ENCODE measurements around the gene SLC25A13.

SLC25A13 gene

GRCh38 chr7:96236198-96237039, 85.5 kb downstream of the SLC25A13 start:
- H3K27ac Mint-ChIP-seq, result peak overlapping the region; percentile 74

GRCh38 chr7:96235281-96235680, 86.6 kb downstream of the SLC25A13 start:
- H3K27ac Mint-ChIP-seq, result peak overlapping the region; percentile 32
- H3K36me3 Mint-ChIP-seq, result peaks cover 37 to 55% of the 10 kb centered on the region in 2 donors
- H3K4me1 Mint-ChIP-seq, result peaks cover 11 to 34% of the 10 kb centered on the region in 2 donors
- DNase-seq (no peak), ATAC-seq (replicated peaks) (peak; percentile 68 to 76)
- no peaks in the 10 kb centered on the region for H3K27me3 Mint-ChIP-seq
- H3K9me3 Mint-ChIP-seq, result peaks cover 2 to 3% of the 10 kb centered on the region in 2 donors
- no peak overlapping the region for H3K4me3 Mint-ChIP-seq

More at GRCh38 chr7:96236198-96237039, 85.5 kb downstream of the SLC25A13 start:
- H3K4me3 Mint-ChIP-seq, result no peak overlapping the region
- H3K9me3 Mint-ChIP-seq, result peaks cover 2 to 3% of the 10 kb centered on the region in 2 donors
- ATAC-seq (replicated peaks), result no peak
- H3K27me3 Mint-ChIP-seq, result no peaks in the 10 kb centered on the region
- DNase-seq, result no peak
- peaks cover 13 to 34% of the 10 kb centered on the region in 2 donors for H3K4me1 Mint-ChIP-seq
- peaks cover 31 to 50% of the 10 kb centered on the region in 2 donors for H3K36me3 Mint-ChIP-seq

GRCh38 chr7:96233528-96234154, 88.3 kb downstream of the SLC25A13 start:
- no peak for DNase-seq
- no peaks in the 10 kb centered on the region for H3K27me3 Mint-ChIP-seq
- H3K27ac Mint-ChIP-seq, result no peak overlapping the region
- H3K4me3 Mint-ChIP-seq, result no peak overlapping the region
- peaks cover 7 to 9% of the 10 kb centered on the region in 2 donors for H3K9me3 Mint-ChIP-seq
- H3K36me3 Mint-ChIP-seq, result peaks cover 48 to 66% of the 10 kb centered on the region in 2 donors
- H3K4me1 Mint-ChIP-seq, result peaks cover 11 to 29% of the 10 kb centered on the region in 2 donors
- ATAC-seq (replicated peaks), result no peak

GRCh38 chr7:96233084-96233483, 88.8 kb downstream of the SLC25A13 start:
- DNase-seq (no peak), ATAC-seq (replicated peaks) (no peak)
- Mint-ChIP-seq H3K4me3 (no peak overlapping the region), H3K27me3 (no peaks in the 10 kb centered on the region), H3K4me1 (peaks cover 11 to 29% of the 10 kb centered on the region in 2 donors), H3K9me3 (peaks cover 7 to 9% of the 10 kb centered on the region in 2 donors), H3K27ac (no peak overlapping the region), H3K36me3 (peaks cover 50 to 69% of the 10 kb centered on the region in 2 donors)

GRCh38 chr7:96228760-96229159, 93.1 kb downstream of the SLC25A13 start:
- DNase-seq (no peak), ATAC-seq (replicated peaks) (no peak)
- H3K36me3 Mint-ChIP-seq, result peaks cover 43 to 61% of the 10 kb centered on the region in 2 donors
- H3K27me3 Mint-ChIP-seq, result no peaks in the 10 kb centered on the region
- H3K27ac Mint-ChIP-seq, result no peak overlapping the region
- no peak overlapping the region for H3K4me3 Mint-ChIP-seq
- H3K4me1 Mint-ChIP-seq, result peaks cover 0 to 14% of the 10 kb centered on the region in 2 donors
- H3K9me3 Mint-ChIP-seq, result peaks cover 7 to 9% of the 10 kb centered on the region in 2 donors

GRCh38 chr7:96225251-96225650, 96.6 kb downstream of the SLC25A13 start:
- H3K4me3 Mint-ChIP-seq, result no peak overlapping the region
- no peak for ATAC-seq (replicated peaks)
- peaks cover 2 to 14% of the 10 kb centered on the region in 2 donors for H3K4me1 Mint-ChIP-seq
- no peaks in the 10 kb centered on the region for H3K27me3 Mint-ChIP-seq
- H3K9me3 Mint-ChIP-seq, result peaks cover 5 to 6% of the 10 kb centered on the region in 2 donors
- no peak overlapping the region for H3K27ac Mint-ChIP-seq
- DNase-seq, result no peak
- peaks cover 18 to 40% of the 10 kb centered on the region in 2 donors for H3K36me3 Mint-ChIP-seq

- H3K27ac Mint-ChIP-seq, result no peak overlapping the region
- peaks cover 14 to 34% of the 10 kb centered on the region in 2 donors for H3K36me3 Mint-ChIP-seq
- no peak overlapping the region for H3K4me3 Mint-ChIP-seq
- DNase-seq, result no peak
- no peaks in the 10 kb centered on the region for H3K27me3 Mint-ChIP-seq
- peak; percentile 51 to 61 for ATAC-seq (replicated peaks)
- peaks cover 3 to 5% of the 10 kb centered on the region in 2 donors for H3K9me3 Mint-ChIP-seq
- peaks cover 2 to 16% of the 10 kb centered on the region in 2 donors for H3K4me1 Mint-ChIP-seq
Measured at GRCh38 chr7:96224685-96225084, 97.2 kb downstream of the SLC25A13 start.

- Mint-ChIP-seq H3K27ac (no peak overlapping the region), H3K4me3 (no peak overlapping the region)
Measured at GRCh38 chr7:96224073-96224472, 97.8 kb downstream of the SLC25A13 start.

GRCh38 chr7:96221888-96222287, 100.0 kb downstream of the SLC25A13 start:
- H3K4me3 Mint-ChIP-seq, result no peak overlapping the region

More at GRCh38 chr7:96224073-96224472, 97.8 kb downstream of the SLC25A13 start:
- H3K4me1 Mint-ChIP-seq, result peaks cover 5 to 20% of the 10 kb centered on the region in 2 donors
- no peaks in the 10 kb centered on the region for H3K27me3 Mint-ChIP-seq
- H3K9me3 Mint-ChIP-seq, result peaks cover 0 to 2% of the 10 kb centered on the region in 2 donors
- H3K36me3 Mint-ChIP-seq, result peaks cover 8 to 28% of the 10 kb centered on the region in 2 donors
- no peak for DNase-seq
- no peak for ATAC-seq (replicated peaks)

GRCh38 chr7:96219378-96220130, 102.3 kb downstream of the SLC25A13 start:
- peaks cover 3 to 23% of the 10 kb centered on the region in 2 donors for H3K36me3 Mint-ChIP-seq
- no peak for DNase-seq
- no peak overlapping the region for H3K27ac Mint-ChIP-seq
- peaks cover 3 to 4% of the 10 kb centered on the region in 2 donors for H3K9me3 Mint-ChIP-seq
- ATAC-seq (replicated peaks), result no peak
- H3K4me1 Mint-ChIP-seq, result peaks cover 5 to 31% of the 10 kb centered on the region in 2 donors
- H3K27me3 Mint-ChIP-seq, result no peaks in the 10 kb centered on the region
- no peak overlapping the region for H3K4me3 Mint-ChIP-seq

More at GRCh38 chr7:96221888-96222287, 100.0 kb downstream of the SLC25A13 start:
- H3K9me3 Mint-ChIP-seq, result no peaks in the 10 kb centered on the region
- peaks cover 0 to 20% of the 10 kb centered on the region in 2 donors for H3K36me3 Mint-ChIP-seq
- ATAC-seq (replicated peaks) (no peak), DNase-seq (no peak)
- H3K4me1 Mint-ChIP-seq, result peaks cover 5 to 29% of the 10 kb centered on the region in 2 donors
- H3K27ac Mint-ChIP-seq, result no peak overlapping the region
- H3K27me3 Mint-ChIP-seq, result no peaks in the 10 kb centered on the region

- Mint-ChIP-seq H3K27ac (no peak overlapping the region), H3K27me3 (no peaks in the 10 kb centered on the region), H3K4me1 (peaks cover 5 to 23% of the 10 kb centered on the region in 2 donors), H3K4me3 (no peak overlapping the region), H3K36me3 (peaks cover 3 to 16% of the 10 kb centered on the region in 2 donors), H3K9me3 (peaks cover 3 to 4% of the 10 kb centered on the region in 2 donors)
- ATAC-seq (replicated peaks), result no peak
- no peak for DNase-seq
Measured at GRCh38 chr7:96218664-96219243, 103.1 kb downstream of the SLC25A13 start.

GRCh38 chr7:96217147-96217546, 104.8 kb downstream of the SLC25A13 start:
- H3K9me3 Mint-ChIP-seq, result peaks cover 3 to 4% of the 10 kb centered on the region in 2 donors
- no peak for DNase-seq
- no peak overlapping the region for H3K27ac Mint-ChIP-seq
- no peak for ATAC-seq (replicated peaks)
- peaks cover 3 to 9% of the 10 kb centered on the region in 2 donors for H3K36me3 Mint-ChIP-seq
- no peaks in the 10 kb centered on the region for H3K27me3 Mint-ChIP-seq
- peaks cover 5 to 26% of the 10 kb centered on the region in 2 donors for H3K4me1 Mint-ChIP-seq
- H3K4me3 Mint-ChIP-seq, result no peak overlapping the region

GRCh38 chr7:96216373-96216772, 105.5 kb downstream of the SLC25A13 start:
- no peak for DNase-seq
- Mint-ChIP-seq H3K27ac (no peak overlapping the region), H3K27me3 (no peaks in the 10 kb centered on the region), H3K4me3 (no peak overlapping the region), H3K4me1 (peaks cover 5 to 28% of the 10 kb centered on the region in 2 donors), H3K9me3 (peaks cover 3 to 4% of the 10 kb centered on the region in 2 donors), H3K36me3 (peaks cover 3 to 9% of the 10 kb centered on the region in 2 donors)
- no peak for ATAC-seq (replicated peaks)
